ENCODE measurements around the gene CPSF3. TPM values are rescaled to one million over a fixed set of nuclear protein-coding genes. Genes with fewer than 3 reads are reported as not detected.

The CPSF3 gene
- total RNA-seq: 63.5 and 99.2 TPM in 2 replicates

DNA sequence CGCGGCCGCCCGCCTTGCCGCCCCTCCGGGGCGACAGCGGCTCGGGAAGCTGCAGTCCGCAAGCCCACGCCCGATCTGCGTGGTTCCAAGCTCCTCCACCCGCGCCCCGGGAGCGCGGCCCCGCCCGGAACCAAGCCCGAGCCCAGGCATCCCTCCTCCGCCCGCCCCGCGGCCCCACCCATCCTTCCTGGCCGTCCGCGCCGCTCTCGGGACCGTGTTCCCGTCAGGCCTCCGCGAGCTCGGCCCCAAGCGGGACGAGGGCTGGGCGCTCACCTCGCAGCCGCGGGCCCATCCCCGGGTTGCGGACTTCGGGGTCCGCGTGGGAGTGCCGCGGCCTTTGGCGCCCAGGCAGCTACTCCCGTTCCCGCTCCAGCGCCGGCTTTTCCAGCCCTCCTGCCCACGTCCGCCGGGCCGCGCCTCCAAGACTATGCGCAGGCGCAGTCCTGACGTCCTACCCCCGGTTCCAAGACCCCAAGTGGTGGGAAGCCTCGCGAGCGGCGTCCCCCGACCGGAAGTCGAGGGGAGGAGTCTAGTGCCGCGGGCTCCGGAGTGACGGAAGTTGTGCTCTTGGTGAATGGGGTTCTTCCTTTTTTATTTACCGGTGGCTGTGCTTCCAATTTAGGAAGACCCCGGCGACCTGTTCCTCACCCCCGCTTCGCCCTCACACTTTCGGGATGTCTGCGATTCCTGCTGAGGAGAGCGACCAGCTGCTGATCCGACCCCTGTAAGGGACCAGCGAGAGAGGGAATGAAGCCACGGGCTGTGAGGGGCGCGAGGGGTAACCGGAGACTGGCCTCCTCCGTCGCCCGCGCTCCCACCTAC lies at the start of gene CPSF3, which contains the start of gene ITGB1BP1:
Gene CPSF3, plus strand, starts transcription at position 555 of the 822 bp plus-strand sequence. Its CDS starts 120 bp downstream, at position 675.
Gene ITGB1BP1, minus strand, starts transcription at position 429 of the 822 bp plus-strand sequence. CDS start 4,831 bp downstream, outside the sequence.

GRCh38 chr2:9474361-9475057 lies 51.1 kb downstream of the CPSF3 start, which contains the start of gene IAH1:
TSS of gene IAH1 (plus strand) at chr2:9474551. CDS start at chr2:9474567, 16 bp downstream.

Other genes with a start within 250 kb of the CPSF3 start
- 30.6 and 79.5 TPM in 2 replicates for gene ASAP2, start 216.8 kb upstream of the CPSF3 start, total RNA-seq
- 29.1 and 47.9 TPM in 2 replicates for gene ITGB1BP1, start 126 bp upstream of the CPSF3 start, total RNA-seq
- gene IAH1, start 50.9 kb downstream of the CPSF3 start, total RNA-seq: 35.5 and 54.3 TPM in 2 replicates
- gene ADAM17, start 132.2 kb downstream of the CPSF3 start, total RNA-seq: 48.1 and 64.7 TPM in 2 replicates
- 179 and 345 TPM in 2 replicates for gene YWHAQ, start 207.3 kb downstream of the CPSF3 start, total RNA-seq

All from smooth muscle cell of the umbilical artery (primary cell).